Osteocyte (in vitro differentiated cells): Measurements from ENCODE around the gene ACER3. TPM values are rescaled to one million over a fixed set of nuclear protein-coding genes. Genes with fewer than 3 reads are reported as not detected.

Source experiments
- DNase-seq: peaks from one replicate; pipeline ENCODE4 v3.0.0; 2021; ENCODE audit warnings: mixed read lengths; ENCODE audit not compliant: unreplicated experiment; ENCODE audit errors: extremely low spot score
- H3K27ac Mint-ChIP-seq: one replicate; pipeline ENCODE4 v1.8.0; 2021; ENCODE audit warnings: mild to moderate bottlenecking, mixed read lengths; ENCODE audit not compliant: unreplicated experiment
- H3K27me3 Mint-ChIP-seq: one replicate; pipeline ENCODE4 v1.8.0; 2021; ENCODE audit warnings: mixed read lengths; ENCODE audit not compliant: unreplicated experiment
- H3K36me3 Mint-ChIP-seq: one replicate; pipeline ENCODE4 v1.8.0; 2021; ENCODE audit warnings: mixed read lengths; ENCODE audit not compliant: unreplicated experiment
- H3K4me1 Mint-ChIP-seq: one replicate; pipeline ENCODE4 v1.8.0; 2021; ENCODE audit warnings: mixed read lengths; ENCODE audit not compliant: unreplicated experiment
- H3K4me3 Mint-ChIP-seq: one replicate; pipeline ENCODE4 v1.8.0; 2021; ENCODE audit warnings: mild to moderate bottlenecking, moderate library complexity, mixed read lengths; ENCODE audit not compliant: unreplicated experiment
- H3K9me3 Mint-ChIP-seq: one replicate; pipeline ENCODE4 v1.8.0; 2021; ENCODE audit warnings: mixed read lengths; ENCODE audit not compliant: unreplicated experiment
- total RNA-seq: library from RNA; stranded (reverse); gene quantifications from 2 replicates; pipeline ENCODE4 v1.2.1, GENCODE V29; 2021
- TF ChIP-seq, protein P1 (sequence below): fragments of 200-600 bp; sonication (generic); IDR thresholded peaks from 2 replicates; pipeline ENCODE4 v1.5.0; 2021; ENCODE audit warnings: antibody characterized with exemption, mild to moderate bottlenecking, moderate library complexity

ACER3 gene
- total RNA-seq, 1 donor from 2014 or later, result 17.4 TPM

DNA sequence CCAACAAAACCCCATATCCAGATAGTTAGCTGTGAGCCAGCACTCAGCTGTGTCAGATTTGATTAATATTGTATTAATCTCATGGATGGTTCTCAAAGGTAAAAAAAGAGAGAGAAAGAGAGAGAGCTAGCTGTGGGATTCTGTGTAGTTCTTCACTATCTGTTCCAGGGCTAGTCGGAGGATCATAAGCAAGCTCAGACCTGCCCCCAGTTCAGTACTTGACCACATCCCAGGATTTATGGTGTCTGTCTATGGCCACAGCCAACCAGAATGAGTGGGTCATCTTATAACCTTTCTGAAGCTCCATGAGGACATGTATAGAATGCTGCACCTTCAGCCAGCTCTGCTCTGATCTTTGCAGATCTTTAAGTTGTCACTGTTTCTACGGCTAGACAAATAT is 160.0 kb downstream of the ACER3 start:
- TF ChIP-seq, protein P1, sequence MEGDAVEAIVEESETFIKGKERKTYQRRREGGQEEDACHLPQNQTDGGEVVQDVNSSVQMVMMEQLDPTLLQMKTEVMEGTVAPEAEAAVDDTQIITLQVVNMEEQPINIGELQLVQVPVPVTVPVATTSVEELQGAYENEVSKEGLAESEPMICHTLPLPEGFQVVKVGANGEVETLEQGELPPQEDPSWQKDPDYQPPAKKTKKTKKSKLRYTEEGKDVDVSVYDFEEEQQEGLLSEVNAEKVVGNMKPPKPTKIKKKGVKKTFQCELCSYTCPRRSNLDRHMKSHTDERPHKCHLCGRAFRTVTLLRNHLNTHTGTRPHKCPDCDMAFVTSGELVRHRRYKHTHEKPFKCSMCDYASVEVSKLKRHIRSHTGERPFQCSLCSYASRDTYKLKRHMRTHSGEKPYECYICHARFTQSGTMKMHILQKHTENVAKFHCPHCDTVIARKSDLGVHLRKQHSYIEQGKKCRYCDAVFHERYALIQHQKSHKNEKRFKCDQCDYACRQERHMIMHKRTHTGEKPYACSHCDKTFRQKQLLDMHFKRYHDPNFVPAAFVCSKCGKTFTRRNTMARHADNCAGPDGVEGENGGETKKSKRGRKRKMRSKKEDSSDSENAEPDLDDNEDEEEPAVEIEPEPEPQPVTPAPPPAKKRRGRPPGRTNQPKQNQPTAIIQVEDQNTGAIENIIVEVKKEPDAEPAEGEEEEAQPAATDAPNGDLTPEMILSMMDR, result no peak
- Mint-ChIP-seq H3K27ac (no peak overlapping the region), H3K9me3 (no peaks in the 10 kb centered on the region), H3K36me3 (peaks cover 11% of the 10 kb centered on the region), H3K4me3 (no peak overlapping the region), H3K27me3 (no peaks in the 10 kb centered on the region), H3K4me1 (peaks cover 12% of the 10 kb centered on the region)
- DNase-seq, result no peak

DNA sequence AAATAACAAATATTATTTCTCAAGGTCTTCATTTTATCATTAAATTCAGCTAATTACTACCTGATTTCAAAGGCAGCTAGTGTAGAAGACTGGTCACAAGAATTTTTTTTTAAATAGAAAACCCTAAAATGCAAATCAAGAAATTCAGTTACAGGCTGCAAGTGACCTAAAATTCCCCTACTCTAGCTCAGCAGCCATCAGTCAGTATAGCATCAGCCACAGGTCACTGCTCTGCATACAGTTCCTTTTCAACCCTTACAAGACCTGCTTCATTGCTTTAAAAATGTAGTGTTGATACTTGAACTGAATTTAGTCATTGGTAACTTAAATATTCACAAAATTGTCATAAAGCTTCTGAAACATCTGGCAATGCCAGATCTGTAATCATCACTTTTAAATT is 164.0 kb downstream of the ACER3 start:
- Mint-ChIP-seq H3K9me3 (no peaks in the 10 kb centered on the region), H3K4me1 (peaks cover 8% of the 10 kb centered on the region), H3K27ac (no peak overlapping the region), H3K36me3 (peaks cover 3% of the 10 kb centered on the region), H3K27me3 (peaks cover 11% of the 10 kb centered on the region), H3K4me3 (no peak overlapping the region)
- TF ChIP-seq, protein P1, result no peak
- DNase-seq, result no peak

- Mint-ChIP-seq H3K27ac (no peak overlapping the region), H3K4me1 (no peaks in the 10 kb centered on the region), H3K4me3 (no peak overlapping the region), H3K27me3 (peaks cover 24% of the 10 kb centered on the region), H3K36me3 (peaks cover 3% of the 10 kb centered on the region), H3K9me3 (no peaks in the 10 kb centered on the region)
- no peak for DNase-seq
- TF ChIP-seq, protein P1, result no peak
These were observed 165.5 kb downstream of the ACER3 start for GRCh38 chr11:77026221-77026620.

DNA sequence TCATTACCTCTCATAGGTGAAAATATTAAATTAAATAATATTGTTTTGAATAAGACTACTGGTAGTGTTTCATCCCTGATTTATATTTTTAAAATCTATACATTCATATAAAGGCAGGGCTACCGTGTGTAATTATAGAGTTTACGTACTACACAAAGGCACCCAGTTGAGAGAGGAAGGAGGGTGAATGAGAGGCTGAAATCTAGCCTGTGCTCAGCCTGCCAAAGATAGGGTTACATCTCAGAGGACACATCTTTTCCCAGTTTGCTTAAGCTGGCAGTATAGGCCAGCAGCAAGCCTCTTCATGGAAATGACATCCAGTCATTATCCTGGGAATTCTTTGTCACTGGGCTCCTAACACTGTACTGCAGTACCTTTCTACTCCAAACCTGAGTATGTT is 166.0 kb downstream of the ACER3 start:
- H3K4me3 Mint-ChIP-seq, result no peak overlapping the region
- no peak for DNase-seq
- no peaks in the 10 kb centered on the region for H3K9me3 Mint-ChIP-seq
- H3K27me3 Mint-ChIP-seq, result peaks cover 27% of the 10 kb centered on the region
- TF ChIP-seq, protein P1, result no peak
- H3K36me3 Mint-ChIP-seq, result peaks cover 2% of the 10 kb centered on the region
- H3K27ac Mint-ChIP-seq, result no peak overlapping the region
- no peaks in the 10 kb centered on the region for H3K4me1 Mint-ChIP-seq

DNA sequence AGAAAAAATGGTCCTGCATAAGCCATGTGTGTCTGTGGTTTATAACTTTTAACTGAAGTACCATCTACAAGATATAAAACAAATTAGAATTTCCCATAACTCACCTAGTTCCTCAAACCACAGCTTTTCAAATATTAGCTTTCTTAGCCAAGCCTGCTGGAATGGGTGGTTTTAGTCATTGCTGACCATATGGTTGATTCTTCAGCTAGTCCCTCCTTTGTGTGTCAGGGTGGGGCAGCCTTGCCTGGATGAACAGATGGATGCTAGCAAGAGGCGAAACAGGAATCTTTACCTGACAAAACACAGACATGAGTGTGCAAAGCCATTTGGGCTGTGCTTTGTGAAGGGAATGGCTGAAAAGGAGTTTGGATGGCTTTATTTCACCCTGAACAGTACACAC is 166.6 kb downstream of the ACER3 start:
- Mint-ChIP-seq H3K27ac (no peak overlapping the region), H3K4me3 (no peak overlapping the region), H3K36me3 (no peaks in the 10 kb centered on the region), H3K4me1 (no peaks in the 10 kb centered on the region), H3K9me3 (no peaks in the 10 kb centered on the region), H3K27me3 (peaks cover 27% of the 10 kb centered on the region)
- TF ChIP-seq, protein P1, result no peak
- no peak for DNase-seq
